HepG2 (cell line): ENCODE data around the gene NRG4. TPM values are rescaled to one million over a fixed set of nuclear protein-coding genes. Genes with fewer than 3 reads are reported as not detected.

Experiments
- ATAC-seq: fragments of 200-7000 bp; cut with Tn5 transposase; 3 replicates; pipeline ENCODE4 v1.9.1; 2020; ENCODE audit warnings: mild to moderate bottlenecking, moderate library complexity
- BruUV-seq: library from RNA; stranded (reverse); fragments of 400-500 nt; replicated peaks from 2 replicates; lab custom pipeline; 2021; lab: Mats Ljungman, UMichigan
- CTCF ChIA-PET: fragments of 300-600 bp; formaldehyde crosslinking; extraction: SDS; loops from one replicate; lab custom pipeline; 2021; ENCODE audit warnings: low total read pairs, inconsistent platforms, low intra/inter-chr PET ratio; lab: Yijun Ruan, JAX
- POLR2A ChIA-PET: fragments of 350-600 bp; sonication (Branson Sonifier 250); formaldehyde crosslinking; loops from one replicate; lab custom pipeline; 2020; ENCODE audit warnings: antibody characterized with exemption, inconsistent platforms; lab: Yijun Ruan, JAX
- DNase-seq: peaks from one replicate; pipeline ENCODE4 v3.0.0-alpha.2; 2015; ENCODE audit warnings: low spot score
- FAIRE-seq: peaks from 3 replicates; lab custom pipeline; 2011; peaks lifted over from hg19 to GRCh38; lab: Jason Lieb, UNC
- H2AFZ ChIP-seq: one replicate; pipeline ENCODE4 v1.6.1; 2011; ENCODE audit warnings: low read length, inconsistent platforms
- H3K27ac ChIP-seq: fragments of 300-600 bp; 3 replicates; pipeline ENCODE4 v1.8.0; 2011; ENCODE audit warnings: mixed run types, mild to moderate bottlenecking, mixed read lengths, low read length, inconsistent platforms; ENCODE audit not compliant: insufficient read depth; ENCODE audit errors: extremely low read length
- H3K27me3 ChIP-seq, 2 experiments: fragments of 200-600 bp in 1 of 2; 2 replicates in 1 of 2; 3 replicates in 1 of 2; pipeline versions ENCODE4 v1.6.0 to v1.8.0; 2011; ENCODE audit warnings: low read length in 2 of 2, mild to moderate bottlenecking in 2 of 2, moderate library complexity in 2 of 2, inconsistent platforms in 1 of 2; ENCODE audit not compliant: insufficient read depth in 2 of 2, control insufficient read depth in 1 of 2
- H3K36me3 ChIP-seq, 2 experiments: fragments of 200-600 bp in 1 of 2; replicated peaks in 1 of 2; 2 replicates in 1 of 2; 3 replicates in 1 of 2; pipeline versions ENCODE4 v1.5.1 to v1.8.0; 2011; ENCODE audit warnings: low read length in 2 of 2, inconsistent platforms in 1 of 2; ENCODE audit not compliant: insufficient read depth in 2 of 2, control insufficient read depth in 1 of 2
- H3K4me1 ChIP-seq: 2 replicates; pipeline ENCODE4 v1.5.1; 2012; ENCODE audit warnings: low read length, inconsistent platforms; ENCODE audit not compliant: insufficient read depth
- H3K4me2 ChIP-seq: 2 replicates; pipeline ENCODE4 v1.6.0; 2011; ENCODE audit warnings: low read depth, low read length, inconsistent platforms
- H3K4me3 ChIP-seq, 3 experiments: fragments of 200-600 bp in 1 of 3; sonication (generic), shearing (Covaris generic) in 1 of 3; replicated peaks in 1 of 3; 2 replicates each; pipeline ENCODE4 v1.5.1; 2011 to 2016; ENCODE audit warnings: low read length in 3 of 3, inconsistent platforms in 2 of 3, low read depth in 2 of 3, mild to moderate bottlenecking in 2 of 3, control low read depth in 1 of 3, mixed read lengths in 1 of 3; ENCODE audit not compliant: insufficient read depth in 1 of 3
- H3K79me2 ChIP-seq: one replicate; pipeline ENCODE4 v1.6.1; 2011; ENCODE audit warnings: low read length, inconsistent platforms; ENCODE audit not compliant: insufficient read depth
- H3K9ac ChIP-seq: 2 replicates; pipeline ENCODE4 v1.6.0; 2011; ENCODE audit warnings: mild to moderate bottlenecking, low read depth, low read length, inconsistent platforms; ENCODE audit not compliant: insufficient read depth
- H3K9me3 ChIP-seq: 2 replicates; pipeline ENCODE4 v1.5.1; 2012; ENCODE audit warnings: mild to moderate bottlenecking, low read length
- H4K20me1 ChIP-seq: 2 replicates; pipeline ENCODE4 v1.6.0; 2011; ENCODE audit warnings: inconsistent platforms, mild to moderate bottlenecking, low read length, moderate library complexity; ENCODE audit not compliant: insufficient read depth
- ATF7 ChIP-seq, 2 experiments: fragments of 450-650 bp in 1 of 2; sonication (generic) in 1 of 2; formaldehyde crosslinking in 1 of 2; IDR thresholded peaks; 2 replicates each; pipeline versions ENCODE4 v1.4.0 to v1.6.1; 2016 to 2020; ENCODE audit warnings: antibody characterized with exemption in 1 of 2, mild to moderate bottlenecking in 1 of 2, missing genetic modification reagents in 1 of 2
- CREB1 ChIP-seq, 2 experiments: fragments of 450-650 bp in 1 of 2; IDR thresholded peaks; 2 replicates each; pipeline ENCODE4 v1.6.1; 2016 to 2017; ENCODE audit warnings: control low read depth in 1 of 2, mild to moderate bottlenecking in 1 of 2, missing compliant biosample characterization in 1 of 2, missing genetic modification characterization in 1 of 2
- FUBP1 ChIP-seq: sonication (generic); formaldehyde crosslinking; IDR thresholded peaks from 2 replicates; pipeline ENCODE4 v1.5.1; 2020; ENCODE audit warnings: missing genetic modification reagents, mild to moderate bottlenecking, borderline replicate concordance
- MXD1 ChIP-seq: sonication (generic); formaldehyde crosslinking; IDR thresholded peaks from 2 replicates; pipeline ENCODE4 v1.4.0; 2020; ENCODE audit warnings: mild to moderate bottlenecking, missing genetic modification reagents
- MZF1 ChIP-seq: sonication (generic); formaldehyde crosslinking; IDR thresholded peaks from 2 replicates; pipeline ENCODE4 v1.8.1; 2023; ENCODE audit warnings: mild to moderate bottlenecking, missing genetic modification reagents, borderline replicate concordance
- PBX3 ChIP-seq: sonication (generic); formaldehyde crosslinking; IDR thresholded peaks from 2 replicates; pipeline ENCODE4 v1.8.1; 2023; ENCODE audit warnings: missing genetic modification reagents, inconsistent platforms, borderline replicate concordance
- POLR2G ChIP-seq: fragments of 200-400 bp; formaldehyde crosslinking; IDR thresholded peaks from 2 replicates; pipeline ENCODE4 v1.6.1; 2018; ENCODE audit warnings: mild to moderate bottlenecking, low read depth, low read length, moderate library complexity
- RBAK ChIP-seq: sonication (generic); formaldehyde crosslinking; IDR thresholded peaks from 2 replicates; pipeline ENCODE4 v1.5.1; 2020; ENCODE audit warnings: mild to moderate bottlenecking, missing genetic modification reagents
- TOPORS ChIP-seq: sonication (generic); formaldehyde crosslinking; IDR thresholded peaks from 2 replicates; pipeline ENCODE4 v1.8.0; 2023; ENCODE audit warnings: mild to moderate bottlenecking, missing genetic modification reagents
- ZKSCAN1 ChIP-seq: fragments of 150-350 bp; IDR thresholded peaks from 2 replicates; pipeline ENCODE4 v1.6.1; 2014; ENCODE audit warnings: low read length
- ZNF224 ChIP-seq: sonication (generic); formaldehyde crosslinking; IDR thresholded peaks from 2 replicates; pipeline ENCODE4 v1.5.0; 2020; ENCODE audit warnings: mild to moderate bottlenecking, missing genetic modification reagents
- ZNF430 ChIP-seq: sonication (generic); formaldehyde crosslinking; IDR thresholded peaks from 2 replicates; pipeline ENCODE4 v1.9.0; 2021; ENCODE audit warnings: mild to moderate bottlenecking, missing genetic modification reagents
- ZNF496 ChIP-seq: sonication (generic); formaldehyde crosslinking; IDR thresholded peaks from 2 replicates; pipeline ENCODE4 v1.8.1; 2023; ENCODE audit warnings: mild to moderate bottlenecking, moderate library complexity, missing genetic modification reagents; ENCODE audit not compliant: insufficient replicate concordance
- ZNF564 ChIP-seq: sonication (generic); formaldehyde crosslinking; IDR thresholded peaks from 2 replicates; pipeline ENCODE4 v1.8.1; 2023; ENCODE audit warnings: mild to moderate bottlenecking, missing genetic modification reagents
- ZNF770 ChIP-seq: sonication (generic); formaldehyde crosslinking; IDR thresholded peaks from 2 replicates; pipeline ENCODE4 v1.5.0; 2020; ENCODE audit warnings: mild to moderate bottlenecking, missing genetic modification reagents
- ZNF781 ChIP-seq: sonication (generic); formaldehyde crosslinking; IDR thresholded peaks from 2 replicates; pipeline ENCODE4 v1.5.1; 2020; ENCODE audit warnings: borderline replicate concordance, mild to moderate bottlenecking, missing genetic modification reagents; ENCODE audit errors: not compliant biosample characterization
- WGBS: methylation state at CpG from one replicate; pipeline ENCODE4 v1.1.6; 2017; ENCODE audit warnings: low lambda C conversion rate; 5-methylcytosine and 5-hydroxymethylcytosine counted together
- in situ Hi-C: cut with HindIII; loops from 2 replicates; pipeline ENCODE4 v1.10.0; 2017; ENCODE audit warnings: low pct_unique_long_range_greater_than_20kb; ENCODE audit not compliant: extremely low pct_ligation_motif_present
- intact Hi-C: fragments of 100-400 bp; cut with micrococcal nuclease; formaldehyde crosslinking; loops from one replicate; pipeline ENCODE4 v1.10.0; 2022; ENCODE audit not compliant: unreplicated experiment
- polyA plus RNA-seq, 8 experiments: library from polyadenylated mRNA; depleted of rRNA in 3 of 8; stranded (reverse) in 7 of 8; unstranded in 1 of 8; fragments of >200 nt; fragmentation: Illumina TruSeq in 4 of 8; extraction: Trizol in 4 of 8; gene quantifications; 2 replicates each; pipeline versions ENCODE4 v1.2.1 to v1.2.3, GENCODE V29; 2011 to 2016; ENCODE audit warnings: low read depth in 4 of 8, missing spikeins in 1 of 8, mixed read lengths in 1 of 8; ENCODE audit not compliant: insufficient read depth in 1 of 8
- total RNA-seq, 5 experiments: library from RNA; depleted of rRNA; stranded (reverse); fragments of >200 nt; fragmentation: Illumina TruSeq; extraction: Trizol; gene quantifications; 2 replicates each; pipeline ENCODE4 v1.2.3, GENCODE V29; 2016; ENCODE audit warnings: low read depth in 1 of 5
- TF ChIP-seq, protein P1 (sequence below): sonication (generic); formaldehyde crosslinking; IDR thresholded peaks from 2 replicates; pipeline ENCODE4 v1.4.0; 2020; ENCODE audit warnings: missing genetic modification reagents

Gene NRG4
- total and polyA plus RNA-seq, 2 of the 13 experiments (the other 11 are each of a cell fraction or from before 2014, with no cell fraction given) = 0.01 TPM; not detected in 1

GRCh38 chr15:76033438-76033837 lies 21.2 kb upstream of the NRG4 start:
- no peaks in the 10 kb centered on the region for H3K36me3 ChIP-seq
- H3K4me1 ChIP-seq = no peaks in the 10 kb centered on the region
- no peaks in the 10 kb centered on the region for H3K9me3 ChIP-seq
- H3K79me2 ChIP-seq = no peaks in the 10 kb centered on the region
- no peak overlapping the region for H3K9ac ChIP-seq
- H2AFZ ChIP-seq = no peak overlapping the region
- 42% methylated on average over 1 of the region's 1 CpG for WGBS
- ChIA-PET CTCF (no interaction called here), POLR2A (no interaction called here)
- DNase-seq (no peak), FAIRE-seq (no peak), ATAC-seq (no peak)
- TF ChIP-seq PBX3 (CRISPR knock-in tag) = no peak
- TF ChIP-seq ZNF781 = no peak
- no peak for TF ChIP-seq ZNF224
- TF ChIP-seq CREB1 (IDR thresholded peaks at IDR 0.05) = peak; percentile 24; the same call in 1 of the 2 replicates
- no peak for TF ChIP-seq CREB1 (CRISPR knock-in tag; IDR thresholded peaks at IDR 0.05)
- no peak for TF ChIP-seq ZNF770 (CRISPR knock-in tag)
- no peak for TF ChIP-seq POLR2G
- TF ChIP-seq ZNF430 (CRISPR knock-in tag) = no peak
- TF ChIP-seq MZF1 (CRISPR knock-in tag) = no peak
- TF ChIP-seq ZNF496 (CRISPR knock-in tag) = no peak
- no peak for TF ChIP-seq RBAK
- TF ChIP-seq, protein P1, sequence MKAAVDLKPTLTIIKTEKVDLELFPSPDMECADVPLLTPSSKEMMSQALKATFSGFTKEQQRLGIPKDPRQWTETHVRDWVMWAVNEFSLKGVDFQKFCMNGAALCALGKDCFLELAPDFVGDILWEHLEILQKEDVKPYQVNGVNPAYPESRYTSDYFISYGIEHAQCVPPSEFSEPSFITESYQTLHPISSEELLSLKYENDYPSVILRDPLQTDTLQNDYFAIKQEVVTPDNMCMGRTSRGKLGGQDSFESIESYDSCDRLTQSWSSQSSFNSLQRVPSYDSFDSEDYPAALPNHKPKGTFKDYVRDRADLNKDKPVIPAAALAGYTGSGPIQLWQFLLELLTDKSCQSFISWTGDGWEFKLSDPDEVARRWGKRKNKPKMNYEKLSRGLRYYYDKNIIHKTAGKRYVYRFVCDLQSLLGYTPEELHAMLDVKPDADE = no peak
- no peak for TF ChIP-seq ZKSCAN1
- peak; percentile 93 for TF ChIP-seq ATF7 (IDR thresholded peaks at IDR 0.05)
- no peak for TF ChIP-seq ATF7 (CRISPR knock-in tag; IDR thresholded peaks at IDR 0.05)
- TF ChIP-seq TOPORS (CRISPR knock-in tag) = no peak
- TF ChIP-seq ZNF564 (CRISPR knock-in tag) = no peak
- no peak for TF ChIP-seq MXD1 (CRISPR knock-in tag)
- TF ChIP-seq FUBP1 (CRISPR knock-in tag) = no peak
- H4K20me1 ChIP-seq = no peaks in the 10 kb centered on the region
- H3K4me2 ChIP-seq = no peak overlapping the region
- H3K27me3 ChIP-seq = peaks cover 0 to 16% of the 10 kb centered on the region in 2 experiments; a peak in 1 of 5 replicates
- in situ Hi-C loops (no loop called here), intact Hi-C loops (no loop called here)
- no TSS peak for BruUV-seq
- no peak overlapping the region for H3K27ac ChIP-seq
- H3K4me3 ChIP-seq = no peak overlapping the region
